ENCODE measurements around the gene DPY19L1. TPM values are rescaled to one million over a fixed set of nuclear protein-coding genes. Genes with fewer than 3 reads are reported as not detected.
"Not testable (repeated sequence)": the region's sequence is repeated elsewhere in the genome, so short reads cannot be mapped to it uniquely, and the experiment has no call there.

Gene DPY19L1
- total RNA-seq, 1 experiment from 2014 or later: 14.3 TPM

DNA sequence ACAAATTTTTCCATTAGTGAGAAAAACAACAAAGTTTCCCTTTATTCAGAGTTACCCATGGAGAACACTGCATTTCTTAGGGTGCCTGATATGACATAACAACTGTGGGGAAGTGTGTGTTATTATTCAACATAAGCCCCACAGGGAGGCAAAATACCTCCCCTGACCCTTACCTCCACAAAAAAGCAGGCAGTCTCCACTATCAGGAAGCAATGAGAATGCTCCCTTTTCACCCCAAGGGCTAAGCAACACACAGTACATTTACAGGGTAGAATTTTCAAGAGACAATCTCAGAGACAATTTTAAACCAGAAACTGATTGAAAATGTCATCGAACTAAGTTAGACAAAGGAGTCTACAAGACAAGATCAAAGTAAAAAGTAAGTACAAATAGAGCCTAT, 69.5 kb downstream of the DPY19L1 start:
- not testable (repeated sequence) for H3K18ac ChIP-seq (ENCODE audit: insufficient read length, low read depth, low read length); H2BK20ac ChIP-seq (ENCODE audit: low read depth, low read length, poor library complexity, severe bottlenecking); H4K91ac ChIP-seq (ENCODE audit: insufficient read length, low read depth, low read length); H3K9me3 ChIP-seq (ENCODE audit: control insufficient read depth, low read depth, low read length); H3K27me3 ChIP-seq (ENCODE audit: insufficient read depth, low read length); H2BK120ac ChIP-seq (ENCODE audit: low read depth, low read length, poor library complexity, severe bottlenecking); H3K23me2 ChIP-seq (ENCODE audit: insufficient read length, low read depth, low read length, poor library complexity, severe bottlenecking); H3K27ac ChIP-seq (ENCODE audit: insufficient read length, low read depth, low read length); H3K4me2 ChIP-seq (ENCODE audit: insufficient read depth, insufficient read length, low read length); H3K79me1 ChIP-seq (ENCODE audit: insufficient read depth, low read depth, low read length, poor library complexity, severe bottlenecking); H4K5ac ChIP-seq (ENCODE audit: insufficient read length, low read depth, low read length); H3K23ac ChIP-seq (ENCODE audit: insufficient read length, low read depth, low read length); H2AK5ac ChIP-seq (ENCODE audit: insufficient read length, low read length); H3T11ph ChIP-seq (ENCODE audit: low read length); H3K27me3 Mint-ChIP-seq (ENCODE audit: low read depth); H3K9ac ChIP-seq (ENCODE audit: extremely low read depth, insufficient read length, low read length); H3K79me2 ChIP-seq (ENCODE audit: insufficient read depth, low read length); H2BK12ac ChIP-seq (ENCODE audit: insufficient read length, low read depth, low read length); H2BK15ac ChIP-seq (ENCODE audit: low read depth, low read length); H3K14ac ChIP-seq (ENCODE audit: insufficient read depth, low read length); H3K4me1 Mint-ChIP-seq; H4K20me1 ChIP-seq (ENCODE audit: control insufficient read depth, insufficient read depth, insufficient read length); H3K4me3 Mint-ChIP-seq; H4K8ac ChIP-seq (replicated peaks; ENCODE audit: insufficient read length, low read depth, low read length); H2AFZ ChIP-seq (ENCODE audit: low read length); H2BK5ac ChIP-seq (ENCODE audit: insufficient read length, low read length); H3K4ac ChIP-seq (ENCODE audit: low read depth, low read length); H3K56ac ChIP-seq (ENCODE audit: insufficient read length, low read depth, low read length); DNase-seq; H3K4me1 ChIP-seq (ENCODE audit: insufficient read depth, low read length); H3K9me3 Mint-ChIP-seq
- Mint-ChIP-seq H3K27ac (peak overlapping the region in 2 of 3 experiments; percentile 33 to 47; a peak in 2 of 7 replicates), H3K36me3 (ENCODE audit: insufficient read depth in 1 of 3, low read depth in 3 of 3) (peaks cover 10 to 13% (median 11%) of the 10 kb centered on the region in 3 experiments)
- WGBS (ENCODE audit: extremely low coverage, insufficient read length, low lambda C conversion rate): no CpG with 5 or more reads among the region's 1 CpG

- not testable (repeated sequence) for H3K23ac ChIP-seq (ENCODE audit: insufficient read length, low read depth, low read length); H4K5ac ChIP-seq (ENCODE audit: insufficient read length, low read depth, low read length); H3K27me3 ChIP-seq (ENCODE audit: insufficient read depth, low read length); H3K14ac ChIP-seq (ENCODE audit: insufficient read depth, low read length); H3K79me2 ChIP-seq (ENCODE audit: insufficient read depth, low read length); H4K20me1 ChIP-seq (ENCODE audit: control insufficient read depth, insufficient read depth, insufficient read length); H2AFZ ChIP-seq (ENCODE audit: low read length); H3K4ac ChIP-seq (ENCODE audit: low read depth, low read length); H2BK120ac ChIP-seq (ENCODE audit: low read depth, low read length, poor library complexity, severe bottlenecking); H4K8ac ChIP-seq (replicated peaks; ENCODE audit: insufficient read length, low read depth, low read length); H2BK15ac ChIP-seq (ENCODE audit: low read depth, low read length); H2BK12ac ChIP-seq (ENCODE audit: insufficient read length, low read depth, low read length); DNase-seq; H3K79me1 ChIP-seq (ENCODE audit: insufficient read depth, low read depth, low read length, poor library complexity, severe bottlenecking); H3K4me2 ChIP-seq (ENCODE audit: insufficient read depth, insufficient read length, low read length); H3K18ac ChIP-seq (ENCODE audit: insufficient read length, low read depth, low read length); H3K4me3 Mint-ChIP-seq; H2AK5ac ChIP-seq (ENCODE audit: insufficient read length, low read length); H3K27ac Mint-ChIP-seq; H2BK5ac ChIP-seq (ENCODE audit: insufficient read length, low read length); H3K23me2 ChIP-seq (ENCODE audit: insufficient read length, low read depth, low read length, poor library complexity, severe bottlenecking); H3K9me3 Mint-ChIP-seq; H3K9ac ChIP-seq (ENCODE audit: extremely low read depth, insufficient read length, low read length); H3K9me3 ChIP-seq (ENCODE audit: control insufficient read depth, low read depth, low read length); H3K27ac ChIP-seq (ENCODE audit: insufficient read length, low read depth, low read length); H3T11ph ChIP-seq (ENCODE audit: low read length); H2BK20ac ChIP-seq (ENCODE audit: low read depth, low read length, poor library complexity, severe bottlenecking); H3K4me1 Mint-ChIP-seq; H3K4me1 ChIP-seq (ENCODE audit: insufficient read depth, low read length); H3K56ac ChIP-seq (ENCODE audit: insufficient read length, low read depth, low read length); H4K91ac ChIP-seq (ENCODE audit: insufficient read length, low read depth, low read length); H3K27me3 Mint-ChIP-seq (ENCODE audit: low read depth)
- peaks cover 5 to 13% (median 8%) of the 10 kb centered on the region in 3 experiments for H3K36me3 Mint-ChIP-seq (ENCODE audit: insufficient read depth in 1 of 3, low read depth in 3 of 3)
- no CpG with 5 or more reads among the region's 3 CpGs for WGBS (ENCODE audit: extremely low coverage, insufficient read length, low lambda C conversion rate)
Observed at GRCh38 chr7:34966504-34966903, 70.8 kb downstream of the DPY19L1 start.

Measured in H9 (cell line).